GM12878 (cell line): ENCODE measurements around the gene DCAF17. TPM values are rescaled to one million over a fixed set of nuclear protein-coding genes. Genes with fewer than 3 reads are reported as not detected.
A peak's percentile ranks its signal among the peaks of the same experiment; 100 is the strongest.

Experiments used
- ATAC-seq: fragments of 200-7000 bp; cut with Tn5 transposase; 3 replicates; pipeline ENCODE4 v1.9.1; 2020; ENCODE audit warnings: mild to moderate bottlenecking, moderate library complexity
- BruUV-seq: library from RNA; stranded (reverse); fragments of 400-500 nt; replicated peaks from 2 replicates; lab custom pipeline; 2021; lab: Mats Ljungman, UMichigan
- CTCF ChIA-PET: fragments of 300-600 bp; sonication (Branson Sonifier 250); formaldehyde crosslinking; extraction: SDS; loops from one replicate; lab custom pipeline; 2021; ENCODE audit warnings: inconsistent platforms; lab: Yijun Ruan, JAX
- POLR2A ChIA-PET: fragments of 350-600 bp; formaldehyde crosslinking; extraction: SDS; loops from one replicate; lab custom pipeline; 2021; ENCODE audit warnings: inconsistent platforms; lab: Charles Lee
- RAD21 ChIA-PET: fragments of 300-600 bp; sonication (Branson Sonifier 250); formaldehyde crosslinking; loops from one replicate; lab custom pipeline; 2023; ENCODE audit warnings: antibody characterized with exemption; ENCODE audit not compliant: unreplicated experiment; lab: Charles Lee
- SMC1A ChIA-PET: fragments of 300-600 bp; sonication (Branson Sonifier 250); formaldehyde crosslinking; loops from one replicate; lab custom pipeline; 2023; ENCODE audit not compliant: unreplicated experiment, uncharacterized antibody; lab: Charles Lee
- DNase-seq: peaks from one replicate; pipeline ENCODE4 v3.0.0-alpha.2; 2011; ENCODE audit warnings: low read depth, low spot score
- FAIRE-seq: peaks from 3 replicates; lab custom pipeline; 2011; peaks lifted over from hg19 to GRCh38; lab: Jason Lieb, UNC
- H2AFZ ChIP-seq: 2 replicates; pipeline ENCODE4 v1.6.0; 2011; ENCODE audit warnings: low read depth, low read length, control low read depth; ENCODE audit not compliant: control insufficient read depth
- H3K27ac ChIP-seq: 2 replicates; pipeline ENCODE4 v1.5.1; 2011; ENCODE audit warnings: control low read depth; ENCODE audit not compliant: control insufficient read depth, insufficient read depth
- H3K27me3 ChIP-seq, 2 experiments: replicated peaks in 1 of 2; 2 replicates each; pipeline versions ENCODE4 v1.6.0 to v1.6.1; 2011; ENCODE audit warnings: low read length in 1 of 2; ENCODE audit not compliant: control insufficient read depth in 2 of 2, insufficient read depth in 2 of 2
- H3K36me3 ChIP-seq, 2 experiments: 2 replicates each; pipeline ENCODE4 v1.5.1; 2011; ENCODE audit warnings: low read length in 1 of 2; ENCODE audit not compliant: control insufficient read depth in 2 of 2, insufficient read depth in 2 of 2
- H3K4me1 ChIP-seq: 2 replicates; pipeline ENCODE4 v1.6.1; 2011; ENCODE audit warnings: mild to moderate bottlenecking, low read length, moderate library complexity, mixed read lengths; ENCODE audit not compliant: control insufficient read depth, insufficient read depth
- H3K4me2 ChIP-seq: 2 replicates; pipeline ENCODE4 v1.6.0; 2011; ENCODE audit warnings: control low read depth; ENCODE audit not compliant: control insufficient read depth, insufficient read depth
- H3K4me3 ChIP-seq: fragments of 200-600 bp; sonication (generic); 2 replicates; pipeline ENCODE4 v1.5.1; 2016
- H3K79me2 ChIP-seq: 2 replicates; pipeline ENCODE4 v1.6.0; 2011; ENCODE audit warnings: low read length; ENCODE audit not compliant: control insufficient read depth, insufficient read depth
- H3K9ac ChIP-seq: 2 replicates; pipeline ENCODE4 v1.8.0; 2011; ENCODE audit warnings: low read length, control low read depth, mixed read lengths; ENCODE audit not compliant: control insufficient read depth, insufficient read depth
- H3K9me3 ChIP-seq: replicated peaks from 3 replicates; pipeline ENCODE4 v1.5.1; 2011; ENCODE audit warnings: mild to moderate bottlenecking, low read length; ENCODE audit not compliant: control insufficient read depth, insufficient read depth
- H4K20me1 ChIP-seq: 2 replicates; pipeline ENCODE4 v1.6.0; 2011; ENCODE audit not compliant: control insufficient read depth, insufficient read depth
- CREB1 ChIP-seq: IDR thresholded peaks from 2 replicates; pipeline ENCODE4 v1.6.1; 2012; ENCODE audit warnings: low read depth, mild to moderate bottlenecking, inconsistent platforms
- EED ChIP-seq: sonication (generic); IDR thresholded peaks from 2 replicates; pipeline ENCODE4 v1.6.1; 2016; ENCODE audit warnings: antibody characterized with exemption, low read depth
- EGR1 ChIP-seq, 2 experiments: IDR thresholded peaks; 1 replicate in 1 of 2; 2 replicates in 1 of 2; pipeline ENCODE4 v1.6.1; 2011 to 2012; ENCODE audit warnings: low read depth in 2 of 2, low read length in 2 of 2, borderline replicate concordance in 1 of 2, mild to moderate bottlenecking in 1 of 2, moderate library complexity in 1 of 2
- ESRRA ChIP-seq: IDR thresholded peaks from 2 replicates; pipeline ENCODE4 v1.6.1; 2012; ENCODE audit warnings: mild to moderate bottlenecking, low read length, improper control_type of control experiment
- IRF3 ChIP-seq: fragments of 450-650 bp; IDR thresholded peaks from 2 replicates; pipeline ENCODE4 v1.6.1; 2014; ENCODE audit warnings: mild to moderate bottlenecking
- NFYB ChIP-seq: IDR thresholded peaks from 2 replicates; pipeline ENCODE4 v1.6.1; 2011; ENCODE audit warnings: low read depth, mild to moderate bottlenecking, low read length, improper control_type of control experiment, moderate library complexity; ENCODE audit not compliant: insufficient read depth
- PAX5 ChIP-seq: IDR thresholded peaks from 2 replicates; pipeline ENCODE4 v1.6.1; 2011; ENCODE audit warnings: low read depth, low read length, borderline replicate concordance
- RAD21 ChIP-seq: IDR thresholded peaks from 2 replicates; pipeline ENCODE4 v1.6.1; 2011; ENCODE audit warnings: mild to moderate bottlenecking, low read depth, low read length, moderate library complexity; ENCODE audit not compliant: insufficient read depth
- RFX5 ChIP-seq: IDR thresholded peaks from 2 replicates; pipeline ENCODE4 v1.6.1; 2011; ENCODE audit warnings: low read depth, low read length, improper control_type of control experiment
- TCF12 ChIP-seq: IDR thresholded peaks from 2 replicates; pipeline ENCODE4 v1.6.1; 2011; ENCODE audit warnings: low read depth, mild to moderate bottlenecking, low read length
- WRNIP1 ChIP-seq: IDR thresholded peaks from 2 replicates; pipeline ENCODE4 v1.6.1; 2011; ENCODE audit warnings: low read depth, low read length, improper control_type of control experiment, borderline replicate concordance
- WGBS: methylation state at CpG from one replicate; pipeline ENCODE4 v1.1.6; 2016; ENCODE audit warnings: low lambda C conversion rate; ENCODE audit not compliant: insufficient replicate concordance, insufficient coverage; ENCODE audit errors: missing lambda C conversion rate; 5-methylcytosine and 5-hydroxymethylcytosine counted together
- in situ Hi-C: fragments of 300-500 bp; cut with MboI; formaldehyde crosslinking; loops from 9 replicates; pipeline ENCODE4 v1.14.3; 2018; ENCODE audit warnings: mixed read lengths
- intact Hi-C: fragments of 100-400 bp; cut with micrococcal nuclease; formaldehyde crosslinking; loops from one replicate; pipeline ENCODE4 v1.14.2; 2022; ENCODE audit not compliant: unreplicated experiment
- polyA plus RNA-seq, 11 experiments: library from polyadenylated mRNA; depleted of rRNA in 4 of 11; unstranded in 6 of 11; stranded (reverse) in 5 of 11; fragments of >200 nt; fragmentation: Nextera tagmentation in 4 of 11; fragmentation: Illumina TruSeq in 1 of 11; extraction: Ambion mirVana in 4 of 11; extraction: Trizol in 1 of 11; gene quantifications; 1 replicate in 1 of 11; 2 replicates in 10 of 11; pipeline versions ENCODE4 v1.2.1 to v1.2.3, GENCODE V29; 2011 to 2016; ENCODE audit warnings: inconsistent platforms in 2 of 11, missing spikeins in 2 of 11, low read depth in 1 of 11
- total RNA-seq, 4 experiments: library from RNA; depleted of rRNA in 3 of 4; stranded (reverse); fragments of >200 nt in 3 of 4; fragmentation: Illumina TruSeq in 1 of 4; extraction: Trizol in 1 of 4; gene quantifications; 2 replicates each; pipeline versions ENCODE4 v1.2.1 to v1.2.3, GENCODE V29; 2013 to 2021
- TF ChIP-seq, protein P1 (sequence below): IDR thresholded peaks from 2 replicates; pipeline ENCODE4 v1.6.1; 2012; ENCODE audit warnings: low read depth, low read length, improper control_type of control experiment
- TF ChIP-seq, protein P2 (sequence below): IDR thresholded peaks from 2 replicates; pipeline ENCODE4 v1.6.1; 2012; ENCODE audit warnings: low read depth, low read length, improper control_type of control experiment
- TF ChIP-seq, protein P3 (sequence below): fragments of 450-650 bp; IDR thresholded peaks from 2 replicates; pipeline ENCODE4 v1.6.1; 2016; ENCODE audit warnings: mild to moderate bottlenecking, moderate library complexity, borderline replicate concordance

DCAF17 gene
- total and polyA plus RNA-seq, 10 of the 15 experiments (the other 5 are each of a cell fraction or from before 2014, with no cell fraction given): 5.2 to 32.9 (median 23.4) TPM

DNA sequence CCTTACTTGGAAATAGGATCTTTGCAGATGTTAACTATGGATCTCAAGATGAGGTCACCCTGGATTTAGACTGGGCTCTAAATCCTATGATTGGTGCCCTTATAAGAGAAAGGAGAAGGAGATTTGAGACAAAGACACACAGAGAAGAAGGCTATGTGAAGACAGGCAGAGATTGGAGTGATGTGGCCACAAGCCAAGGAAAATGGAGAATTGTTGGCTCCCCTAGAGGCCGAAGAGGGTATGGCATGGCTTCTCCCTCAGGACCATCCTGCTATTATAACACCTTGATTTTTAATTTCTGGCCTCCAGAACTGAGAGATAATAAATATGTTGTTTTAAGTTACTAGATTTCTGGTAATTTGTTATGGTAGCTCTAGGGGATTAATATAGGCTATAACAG lies 95.9 kb downstream of the DCAF17 start:
- intact Hi-C loops (loop anchor here (10.0 kb wide), 2 partner anchors 205 to 375 kb away; no protein-coding TSS in a partner anchor), in situ Hi-C loops (no loop called here)
- no peak overlapping the region for H3K4me3 ChIP-seq
- H3K27me3 ChIP-seq: no peaks in the 10 kb centered on the region
- ChIA-PET SMC1A (interaction anchor here (0.6 to 5.8 kb wide), 3 partner anchors 14 to 174 kb away, joined by 3 to 33 read pairs (median 11); no protein-coding TSS in a partner anchor), CTCF (interaction anchor here (1.5 to 3.7 kb wide), 7 partner anchors 8 to 113 kb away, joined by 3 to 17 read pairs (median 6); partner anchors contain the start of gene CYBRD1), POLR2A (no interaction called here), RAD21 (interaction anchor here (0.5 to 4.5 kb wide), 2 partner anchors 19 to 132 kb away, joined by 3 to 23 read pairs; no protein-coding TSS in a partner anchor)
- peaks cover 3% of the 10 kb centered on the region; the same call in 2 of the 3 replicates for H3K9me3 ChIP-seq
- BruUV-seq: no TSS peak
- peak overlapping the region; percentile 57 for H3K27ac ChIP-seq
- FAIRE-seq (no peak), ATAC-seq (peak; percentile 44; the same call in 2 of the 3 replicates), DNase-seq (no peak)
- H3K4me1 ChIP-seq: peaks cover 11% of the 10 kb centered on the region
- no peak overlapping the region; the same call in 1 of the 2 replicates for H3K4me2 ChIP-seq
- peaks cover 69% of the 10 kb centered on the region for H3K79me2 ChIP-seq
- H4K20me1 ChIP-seq: no peaks in the 10 kb centered on the region
- H3K9ac ChIP-seq: no peak overlapping the region
- H2AFZ ChIP-seq: no peak overlapping the region
- no peaks in the 10 kb centered on the region; a peak in 1 of 4 replicates for H3K36me3 ChIP-seq
- 35% methylated on average over 1 of the region's 1 CpG for WGBS
- no peak for TF ChIP-seq EED
- 0 out of 2 replicates have a peak, but pooled peaks have one; percentile 6 for TF ChIP-seq RAD21
- TF ChIP-seq, protein P1, sequence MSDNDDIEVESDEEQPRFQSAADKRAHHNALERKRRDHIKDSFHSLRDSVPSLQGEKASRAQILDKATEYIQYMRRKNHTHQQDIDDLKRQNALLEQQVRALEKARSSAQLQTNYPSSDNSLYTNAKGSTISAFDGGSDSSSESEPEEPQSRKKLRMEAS: no peak
- TF ChIP-seq IRF3: no peak
- TF ChIP-seq EGR1 (IDR thresholded peaks at IDR 0.05; ENCODE audit: borderline replicate concordance in 1 of 2, low read depth in 2 of 2, low read length in 2 of 2): no peak
- TF ChIP-seq, protein P2, sequence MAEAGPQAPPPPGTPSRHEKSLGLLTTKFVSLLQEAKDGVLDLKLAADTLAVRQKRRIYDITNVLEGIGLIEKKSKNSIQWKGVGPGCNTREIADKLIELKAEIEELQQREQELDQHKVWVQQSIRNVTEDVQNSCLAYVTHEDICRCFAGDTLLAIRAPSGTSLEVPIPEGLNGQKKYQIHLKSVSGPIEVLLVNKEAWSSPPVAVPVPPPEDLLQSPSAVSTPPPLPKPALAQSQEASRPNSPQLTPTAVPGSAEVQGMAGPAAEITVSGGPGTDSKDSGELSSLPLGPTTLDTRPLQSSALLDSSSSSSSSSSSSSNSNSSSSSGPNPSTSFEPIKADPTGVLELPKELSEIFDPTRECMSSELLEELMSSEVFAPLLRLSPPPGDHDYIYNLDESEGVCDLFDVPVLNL: no peak
- no peak for TF ChIP-seq NFYB
- no peak for TF ChIP-seq TCF12
- TF ChIP-seq CREB1: no peak
- no peak for TF ChIP-seq WRNIP1
- TF ChIP-seq, protein P3, sequence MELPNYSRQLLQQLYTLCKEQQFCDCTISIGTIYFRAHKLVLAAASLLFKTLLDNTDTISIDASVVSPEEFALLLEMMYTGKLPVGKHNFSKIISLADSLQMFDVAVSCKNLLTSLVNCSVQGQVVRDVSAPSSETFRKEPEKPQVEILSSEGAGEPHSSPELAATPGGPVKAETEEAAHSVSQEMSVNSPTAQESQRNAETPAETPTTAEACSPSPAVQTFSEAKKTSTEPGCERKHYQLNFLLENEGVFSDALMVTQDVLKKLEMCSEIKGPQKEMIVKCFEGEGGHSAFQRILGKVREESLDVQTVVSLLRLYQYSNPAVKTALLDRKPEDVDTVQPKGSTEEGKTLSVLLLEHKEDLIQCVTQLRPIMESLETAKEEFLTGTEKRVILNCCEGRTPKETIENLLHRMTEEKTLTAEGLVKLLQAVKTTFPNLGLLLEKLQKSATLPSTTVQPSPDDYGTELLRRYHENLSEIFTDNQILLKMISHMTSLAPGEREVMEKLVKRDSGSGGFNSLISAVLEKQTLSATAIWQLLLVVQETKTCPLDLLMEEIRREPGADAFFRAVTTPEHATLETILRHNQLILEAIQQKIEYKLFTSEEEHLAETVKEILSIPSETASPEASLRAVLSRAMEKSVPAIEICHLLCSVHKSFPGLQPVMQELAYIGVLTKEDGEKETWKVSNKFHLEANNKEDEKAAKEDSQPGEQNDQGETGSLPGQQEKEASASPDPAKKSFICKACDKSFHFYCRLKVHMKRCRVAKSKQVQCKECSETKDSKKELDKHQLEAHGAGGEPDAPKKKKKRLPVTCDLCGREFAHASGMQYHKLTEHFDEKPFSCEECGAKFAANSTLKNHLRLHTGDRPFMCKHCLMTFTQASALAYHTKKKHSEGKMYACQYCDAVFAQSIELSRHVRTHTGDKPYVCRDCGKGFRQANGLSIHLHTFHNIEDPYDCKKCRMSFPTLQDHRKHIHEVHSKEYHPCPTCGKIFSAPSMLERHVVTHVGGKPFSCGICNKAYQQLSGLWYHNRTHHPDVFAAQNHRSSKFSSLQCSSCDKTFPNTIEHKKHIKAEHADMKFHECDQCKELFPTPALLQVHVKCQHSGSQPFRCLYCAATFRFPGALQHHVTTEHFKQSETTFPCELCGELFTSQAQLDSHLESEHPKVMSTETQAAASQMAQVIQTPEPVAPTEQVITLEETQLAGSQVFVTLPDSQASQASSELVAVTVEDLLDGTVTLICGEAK: no peak
- no peak for TF ChIP-seq ESRRA
- TF ChIP-seq RFX5: no peak
- no peak for TF ChIP-seq PAX5
